ENCODE measurements around the gene FHIP1B.

FHIP1B gene

GRCh38 chr11:6238902-6239301 lies 4.5 kb upstream of the FHIP1B start, which contains the start of gene CNGA4:
CNGA4 (plus strand) TSS chr11:6239089; CDS start chr11:6239207, 118 bp downstream.
- DNase-seq: no peak

GRCh38 chr11:6237761-6238302 lies 3.4 kb upstream of the FHIP1B start:
- DNase-seq: no peak

- DNase-seq: no peak
Observed at GRCh38 chr11:6237266-6237665, 2.8 kb upstream of the FHIP1B start.

- DNase-seq: no peak
Observed at GRCh38 chr11:6233984-6234386, 451 bp downstream of the FHIP1B start.

GRCh38 chr11:6232899-6233298 lies 1.5 kb downstream of the FHIP1B start:
- DNase-seq: no peak

GRCh38 chr11:6229911-6230310 lies 4.5 kb downstream of the FHIP1B start:
- DNase-seq: peak; percentile 11

GRCh38 chr11:6228520-6228919 lies 5.9 kb downstream of the FHIP1B start:
- no peak for DNase-seq

GRCh38 chr11:6225896-6226295 lies 8.5 kb downstream of the FHIP1B start:
- no peak for DNase-seq

- DNase-seq: no peak
Observed at GRCh38 chr11:6225024-6225423, 9.4 kb downstream of the FHIP1B start.

GRCh38 chr11:6224421-6224820 lies 10.0 kb downstream of the FHIP1B start:
- DNase-seq: no peak

- no peak for DNase-seq
Observed at GRCh38 chr11:6223854-6224253, 10.6 kb downstream of the FHIP1B start.

GRCh38 chr11:6219359-6219758 lies 15.1 kb downstream of the FHIP1B start:
- DNase-seq: no peak

GRCh38 chr11:6217722-6218121 lies 16.7 kb downstream of the FHIP1B start:
- no peak for DNase-seq

GRCh38 chr11:6216501-6216900 lies 17.9 kb downstream of the FHIP1B start:
- no peak for DNase-seq

GRCh38 chr11:6214530-6214929 lies 19.9 kb downstream of the FHIP1B start:
- DNase-seq: no peak

- no peak for DNase-seq
Observed at GRCh38 chr11:6210274-6210955, 24.0 kb downstream of the FHIP1B start.

- no peak for DNase-seq
Observed at GRCh38 chr11:6209801-6210200, 24.6 kb downstream of the FHIP1B start.

- no peak for DNase-seq
Observed at GRCh38 chr11:6206456-6207180, 27.8 kb downstream of the FHIP1B start.

GRCh38 chr11:6205366-6205765 lies 29.1 kb downstream of the FHIP1B start, which contains the start of gene C11orf42:
C11orf42 (plus strand) TSS chr11:6205557; CDS start chr11:6205616, 59 bp downstream.
- no peak for DNase-seq

GRCh38 chr11:6204706-6205105 lies 29.7 kb downstream of the FHIP1B start:
- DNase-seq: no peak

- peak; percentile 41 for DNase-seq
Observed at GRCh38 chr11:6203327-6203726, 31.1 kb downstream of the FHIP1B start.

- DNase-seq: no peak
Observed at GRCh38 chr11:6202041-6202440, 32.4 kb downstream of the FHIP1B start.

- DNase-seq: peak; percentile 44
Observed at GRCh38 chr11:6201481-6201880, 33.0 kb downstream of the FHIP1B start.

- peak; percentile 20 for DNase-seq
Observed at GRCh38 chr11:6200975-6201374, 33.5 kb downstream of the FHIP1B start.
